ENCODE measurements around the gene RNGTT.
"Not testable (repeated sequence)": the region's sequence is repeated elsewhere in the genome, so short reads cannot be mapped to it uniquely, and the experiment has no call there.

Gene RNGTT

DNA sequence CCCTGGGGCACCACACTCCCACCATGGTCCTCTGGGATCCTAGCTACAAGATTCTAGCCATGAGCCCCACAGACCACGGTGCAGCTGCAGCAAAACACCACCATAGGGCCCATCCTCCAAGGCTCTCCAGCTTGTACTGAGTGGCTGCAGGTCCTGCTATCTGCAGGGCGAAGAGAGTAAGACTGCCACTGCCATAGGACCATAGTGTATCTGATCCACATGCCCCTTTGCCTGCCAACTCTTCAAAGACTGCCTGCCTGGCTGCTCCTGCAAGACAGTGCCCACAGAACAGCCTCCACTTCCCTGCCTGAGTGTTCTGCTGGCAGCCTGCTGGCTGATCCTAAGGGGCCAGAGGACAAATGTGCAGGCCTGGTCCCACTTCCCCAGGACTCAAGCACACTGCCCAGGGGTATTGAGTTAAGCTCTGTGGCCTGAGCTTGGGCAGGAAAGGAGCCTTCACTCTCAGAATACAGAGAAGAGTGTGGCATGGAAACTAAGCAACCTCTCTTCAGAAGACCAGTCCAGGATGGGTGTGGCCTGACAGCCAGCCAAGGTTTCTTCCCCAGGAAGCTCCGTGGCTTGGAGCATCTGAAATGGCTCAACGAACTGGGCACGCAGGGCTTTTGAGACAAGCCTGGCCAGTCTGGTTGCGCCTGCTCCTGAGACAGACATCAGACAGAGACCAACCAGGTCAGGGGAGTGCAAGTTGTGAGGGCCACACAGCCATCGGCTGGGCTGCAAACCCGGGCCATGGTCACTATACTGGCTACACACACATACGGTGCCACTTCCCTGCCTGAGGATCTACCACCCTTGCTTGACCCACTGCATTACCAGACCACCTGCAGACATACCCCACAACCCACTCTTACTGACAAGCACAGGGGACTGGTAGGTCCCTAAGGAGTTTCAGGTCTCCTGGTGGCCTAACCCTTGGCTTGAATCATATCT is 54.5 kb downstream of the RNGTT start:
- no peak for DNase-seq

DNA sequence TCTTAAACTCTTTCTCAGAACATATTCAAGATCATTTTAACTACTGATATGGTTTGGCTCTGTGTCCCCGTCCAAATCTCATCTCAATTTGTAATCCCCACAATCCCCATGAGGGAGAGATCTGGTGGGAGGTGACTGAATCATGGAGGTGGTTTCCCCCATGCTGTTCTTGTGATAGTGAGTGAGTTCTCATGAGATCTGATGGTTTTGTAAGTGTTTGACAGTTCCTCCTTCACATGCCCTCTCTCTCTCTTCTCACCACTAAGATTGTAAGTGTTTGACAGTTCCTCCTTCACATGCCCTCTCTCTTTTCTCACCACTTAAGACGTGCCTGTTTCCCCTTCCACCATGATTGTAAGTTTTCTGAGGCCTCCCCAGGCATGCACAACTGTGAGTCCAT is 56.3 kb downstream of the RNGTT start:
- DNase-seq = not testable (repeated sequence)

DNA sequence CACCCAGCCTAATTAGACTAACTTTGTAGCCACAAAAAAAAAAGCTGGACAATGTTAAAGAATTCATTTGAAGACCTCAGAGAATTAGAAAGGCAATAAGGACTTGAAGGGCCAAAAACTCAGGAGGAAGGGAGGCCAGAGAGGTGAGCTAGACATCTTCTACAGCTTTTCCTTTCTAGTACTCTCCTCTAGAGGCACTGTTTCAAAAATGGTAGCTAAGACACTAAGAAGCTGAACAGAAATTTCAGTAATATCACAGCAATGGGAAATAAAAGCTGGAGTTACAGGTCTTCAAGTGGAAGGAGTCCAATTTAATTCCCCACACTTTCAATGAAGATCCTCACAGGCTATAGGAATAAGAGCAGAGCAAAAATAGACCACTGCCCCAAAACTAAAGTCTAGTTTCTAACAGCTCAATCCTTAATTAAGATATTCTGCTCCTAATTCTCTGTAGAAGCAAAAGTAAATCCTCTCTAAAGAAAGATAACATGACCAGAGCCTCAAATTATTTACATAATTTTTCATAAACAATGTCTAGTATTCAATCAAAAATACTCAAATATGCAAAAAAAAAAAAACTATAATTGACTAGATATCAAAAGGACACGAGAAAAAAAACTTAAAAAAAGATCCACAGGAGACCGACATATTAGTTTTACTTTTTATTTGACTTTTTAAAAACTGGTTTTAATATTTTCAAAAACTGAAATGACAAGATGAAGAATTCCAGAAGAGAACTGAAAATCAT is 63.7 kb downstream of the RNGTT start:
- DNase-seq = no peak

GRCh38 chr6:88895911-88896310 is 67.5 kb downstream of the RNGTT start:
- no peak for DNase-seq

DNA sequence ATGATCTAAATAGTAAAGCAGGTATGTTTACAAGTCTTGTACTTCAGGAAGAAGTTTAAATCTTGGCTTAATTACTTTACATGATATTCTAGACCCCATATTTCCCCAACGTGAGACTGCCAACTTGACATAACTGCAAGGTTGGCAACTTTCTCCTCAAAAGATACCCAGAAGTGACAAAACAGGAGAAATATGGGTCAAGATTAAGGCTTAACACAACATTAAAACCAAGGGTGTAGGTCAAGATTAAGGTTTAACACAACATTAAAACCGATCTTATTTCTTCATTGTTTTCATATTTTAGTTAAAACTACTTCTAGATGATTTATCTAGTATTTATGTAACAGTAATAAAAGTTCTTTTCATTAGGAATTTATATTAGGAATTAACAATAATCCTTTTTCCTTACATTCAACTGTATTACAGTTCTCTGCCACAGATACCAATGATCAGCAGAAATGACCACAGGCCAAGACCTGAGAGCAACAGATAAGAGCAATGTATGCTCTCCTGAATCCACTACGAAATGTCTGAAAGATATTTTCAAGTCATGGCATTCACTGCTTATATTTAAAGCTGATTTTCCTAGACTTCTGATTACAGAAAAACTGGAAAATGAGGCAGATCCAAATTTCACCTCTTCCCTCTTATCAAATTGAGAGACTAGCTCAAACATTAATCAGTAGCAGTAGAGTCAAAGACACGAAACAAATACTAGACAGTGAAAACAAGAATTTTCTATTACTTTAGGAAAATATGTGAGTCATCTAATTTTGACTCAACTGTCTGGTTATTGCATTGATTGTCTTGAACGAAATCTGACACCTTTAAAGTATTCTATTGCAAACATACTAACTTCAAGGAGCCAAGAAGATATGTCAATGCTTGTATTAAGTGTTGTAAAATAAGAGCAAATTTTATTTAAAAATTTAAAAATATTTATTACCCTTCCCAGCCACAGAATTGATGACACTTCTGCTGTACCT is 72.3 kb downstream of the RNGTT start:
- DNase-seq = no peak

GRCh38 chr6:88890394-88890793 is 73.0 kb downstream of the RNGTT start:
- DNase-seq = no peak

- DNase-seq = no peak
Measured at GRCh38 chr6:88884361-88884760, 79.1 kb downstream of the RNGTT start.

DNA sequence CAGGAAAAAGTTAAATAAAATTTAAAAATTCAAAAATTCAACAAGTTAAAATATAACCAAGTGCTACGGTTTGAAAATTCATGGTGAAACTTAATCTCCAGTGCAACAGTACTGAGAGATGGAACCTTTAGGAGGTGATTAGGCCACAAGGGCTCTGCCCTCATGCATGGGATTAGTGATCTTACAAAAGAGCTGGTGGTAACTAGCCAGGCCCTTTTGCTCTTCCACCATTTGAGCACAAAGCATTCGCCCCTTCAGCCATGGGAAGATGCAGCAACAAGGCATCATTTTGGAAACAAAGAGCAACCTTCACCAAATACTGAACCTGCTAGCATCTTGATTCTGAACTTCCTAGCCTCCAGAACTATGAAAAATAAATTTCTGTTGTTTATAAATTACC is 80.9 kb downstream of the RNGTT start:
- DNase-seq = no peak

- DNase-seq = no peak
Measured at GRCh38 chr6:88881451-88881850, 82.0 kb downstream of the RNGTT start.

DNA sequence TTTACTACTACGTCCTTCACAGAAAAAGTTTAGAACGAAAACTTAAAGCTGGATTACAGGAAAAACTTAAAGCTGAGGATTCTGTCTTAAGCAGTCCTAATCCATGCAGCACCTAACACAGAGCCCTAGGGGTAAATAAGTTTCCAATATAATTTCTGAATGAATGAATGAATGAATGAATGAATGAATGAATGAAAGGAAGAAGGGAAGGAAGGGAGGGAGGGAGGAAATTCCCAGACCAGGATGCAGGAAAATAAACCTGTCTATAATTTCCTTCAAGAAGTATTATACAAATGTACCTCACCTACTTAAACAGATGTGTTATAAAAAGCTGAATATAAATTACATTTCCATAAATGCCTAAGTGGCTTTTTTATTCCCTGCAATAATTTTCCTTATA is 83.4 kb downstream of the RNGTT start:
- no peak for DNase-seq

DNA sequence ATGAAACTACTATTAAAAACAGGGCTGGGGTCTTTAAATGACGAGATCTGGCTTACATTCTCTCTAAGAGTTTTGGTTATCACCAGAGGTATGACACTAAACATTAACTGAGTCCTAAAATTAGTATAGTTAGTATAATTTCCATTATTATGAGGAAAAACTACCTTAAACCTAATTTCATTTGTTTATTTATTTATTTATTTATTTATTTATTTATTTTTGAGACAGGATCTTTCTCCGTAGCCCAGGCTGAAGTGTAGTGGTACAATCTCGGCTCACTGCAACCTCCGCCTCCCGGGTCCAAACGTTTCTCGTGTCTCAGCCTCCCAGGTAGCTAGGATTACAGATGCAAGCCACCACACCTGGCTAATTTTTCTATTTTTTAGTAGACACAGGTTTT is 85.5 kb downstream of the RNGTT start:
- DNase-seq = no peak

GRCh38 chr6:88872962-88873361 is 90.5 kb downstream of the RNGTT start:
- DNase-seq = no peak

- no peak for DNase-seq
Measured at GRCh38 chr6:88871498-88871897, 91.9 kb downstream of the RNGTT start.

GRCh38 chr6:88870717-88871330 is 92.6 kb downstream of the RNGTT start:
- no peak for DNase-seq

- no peak for DNase-seq
Measured at GRCh38 chr6:88869263-88870020, 94.0 kb downstream of the RNGTT start.

DNA sequence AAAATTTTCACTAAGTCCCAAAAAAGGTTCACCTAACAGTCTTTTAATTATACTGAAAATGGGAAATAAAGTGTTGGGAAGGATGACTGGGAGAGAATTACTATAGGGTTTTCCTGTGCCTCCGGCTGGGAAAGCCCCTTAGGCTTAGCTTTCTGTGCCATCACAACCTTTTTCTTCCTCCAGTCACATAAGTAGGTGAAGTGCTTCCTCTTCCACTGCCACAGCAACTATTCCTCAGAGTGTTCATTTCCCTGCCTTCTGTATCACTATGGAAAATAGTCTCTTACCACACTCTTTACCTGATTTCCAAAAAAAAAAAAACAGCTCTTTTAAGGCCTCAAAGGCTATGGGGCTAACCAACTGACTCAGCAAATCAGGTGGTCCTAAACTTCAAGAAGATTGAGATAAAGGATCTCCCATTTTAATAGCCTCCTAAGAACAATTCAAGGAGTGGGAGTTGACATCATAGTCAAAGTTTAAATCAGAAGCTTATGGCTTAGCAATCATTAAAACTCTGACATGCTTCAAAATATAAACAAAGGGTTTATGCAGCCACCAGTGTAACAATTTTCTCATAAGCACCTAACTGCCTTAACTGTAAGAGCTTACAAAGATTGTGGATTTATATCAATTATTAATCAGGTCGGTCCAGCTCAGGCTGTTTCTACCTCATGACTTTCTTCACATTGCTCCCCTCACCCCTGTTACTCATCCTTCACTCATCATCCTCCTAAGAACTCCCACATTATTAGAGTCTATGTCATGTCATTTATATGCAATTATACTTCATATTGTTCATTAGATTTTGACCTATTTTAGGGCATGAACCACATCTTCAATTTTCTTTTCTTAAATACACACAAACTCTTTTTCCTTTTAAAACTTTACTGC is 95.3 kb downstream of the RNGTT start:
- DNase-seq = no peak

DNA sequence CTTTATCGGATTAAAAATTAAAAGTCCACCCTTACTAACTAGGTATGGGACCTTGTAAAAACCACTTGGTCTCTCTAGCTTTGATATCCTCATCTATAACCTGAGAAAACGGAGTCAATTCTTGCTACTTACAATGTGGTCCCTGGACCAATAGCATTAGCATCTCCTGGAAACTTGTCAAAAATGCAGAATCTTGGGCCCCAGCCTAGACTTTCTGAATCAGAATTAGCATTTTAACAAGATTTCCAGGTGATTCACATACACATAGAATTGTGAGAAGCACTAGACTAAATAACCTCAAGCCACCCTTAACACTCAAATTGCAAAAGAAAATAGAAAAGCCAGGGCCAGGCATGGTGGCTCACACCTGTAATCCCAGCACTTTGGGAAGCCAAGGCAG is 96.6 kb downstream of the RNGTT start:
- no peak for DNase-seq

DNA sequence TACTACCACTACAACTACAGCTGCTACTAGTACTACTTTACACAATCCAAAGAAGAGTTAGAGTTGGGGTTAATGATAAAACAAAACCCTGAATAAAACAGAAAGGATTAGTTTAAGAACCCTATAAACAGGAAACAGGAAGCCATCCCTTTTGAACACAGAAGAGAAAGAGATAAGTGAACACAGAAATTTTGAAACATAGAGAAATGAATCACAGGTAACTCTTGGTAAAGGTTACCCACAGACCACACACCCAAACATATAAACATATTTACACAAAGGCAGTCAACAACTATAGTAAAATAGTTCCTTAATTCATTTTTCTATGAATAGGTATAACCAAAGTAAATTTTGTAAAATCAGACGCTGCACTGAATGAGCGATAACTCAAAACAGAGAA is 98.1 kb downstream of the RNGTT start:
- no peak for DNase-seq

DNA sequence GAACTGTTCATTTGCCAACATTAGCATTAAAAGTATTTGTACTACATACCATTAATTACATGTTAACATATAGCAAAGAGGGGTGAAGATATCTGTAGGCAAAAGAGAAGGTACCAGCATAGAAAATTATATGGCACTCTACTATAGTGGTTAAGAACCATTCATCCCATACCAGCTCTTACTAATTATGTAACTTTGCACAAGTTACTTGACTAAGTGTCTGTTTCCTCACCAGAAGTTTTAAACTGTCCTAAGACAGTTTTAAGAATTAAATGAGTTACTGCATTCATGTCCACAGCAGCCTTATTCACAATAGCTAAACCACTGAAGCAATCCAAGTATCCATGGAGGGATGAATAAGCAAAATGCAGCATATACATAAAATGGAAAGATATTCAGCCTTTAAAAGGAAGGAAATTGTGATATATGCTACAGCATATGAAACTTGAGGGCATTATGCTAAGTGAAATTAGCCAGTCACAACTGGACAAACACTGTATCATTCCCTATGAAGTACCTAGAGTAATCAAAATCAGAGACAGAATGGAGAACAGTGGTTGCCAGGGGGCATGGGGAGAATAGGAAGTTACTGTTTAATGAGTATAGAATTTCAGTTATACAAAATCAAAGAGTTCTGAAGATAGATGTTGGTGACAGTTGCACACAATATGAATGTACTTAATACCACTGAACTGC is 98.9 kb downstream of the RNGTT start:
- no peak for DNase-seq

DNA sequence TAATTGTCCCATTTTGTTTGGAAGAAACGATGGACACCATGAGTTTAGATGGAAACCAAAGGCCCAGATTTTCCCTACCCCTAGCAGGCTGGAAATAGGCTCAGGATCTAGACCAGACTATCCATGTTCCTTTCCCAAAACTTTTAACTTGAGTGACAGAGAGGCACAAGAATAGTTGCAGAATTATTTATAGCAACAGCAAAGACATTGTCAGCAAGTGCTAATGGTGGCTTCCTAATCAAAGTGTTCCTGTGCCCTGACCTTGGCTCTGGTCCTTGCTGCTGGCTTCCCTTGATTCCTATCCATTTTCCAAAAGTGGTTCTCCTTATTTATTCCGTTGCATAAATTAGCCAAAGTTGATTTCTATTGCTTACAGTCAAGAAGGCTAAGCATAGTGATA is 103.1 kb downstream of the RNGTT start:
- DNase-seq = no peak
